ENCODE measurements around the gene ALDH3B1.

The ALDH3B1 gene

GRCh38 chr11:68012843-68013610 is 2.9 kb downstream of the ALDH3B1 start:
- no peak overlapping the region for H3K4me3 ChIP-seq (ENCODE audit: low read depth in 1 of 5, low read length in 5 of 5)
- no peaks in the 10 kb centered on the region for H3K27me3 ChIP-seq (ENCODE audit: control insufficient read depth in 5 of 5, insufficient read depth in 4 of 5, low read length in 5 of 5)
- peak overlapping the region; percentile 74 for H3K27ac ChIP-seq (ENCODE audit: low read depth, low read length)
- H3K36me3 ChIP-seq (ENCODE audit: control insufficient read depth in 5 of 5, insufficient read depth in 5 of 5, low read length in 5 of 5): no peaks in the 10 kb centered on the region
- H3K9me3 ChIP-seq (ENCODE audit: control insufficient read depth in 5 of 5, low read length in 5 of 5): no peaks in the 10 kb centered on the region
- H3K4me1 ChIP-seq (ENCODE audit: control insufficient read depth in 5 of 5, insufficient read depth in 5 of 5, low read length in 5 of 5): peaks cover 9 to 94% (median 82%) of the 10 kb centered on the region in 5 donors
- peak overlapping the region in 1 of 5 donors; percentile 15 for H3K9ac ChIP-seq (ENCODE audit: low read length in 5 of 5)

- peak overlapping the region; percentile 74 for H3K27ac ChIP-seq (ENCODE audit: low read depth, low read length)
- H3K36me3 ChIP-seq (ENCODE audit: control insufficient read depth in 5 of 5, insufficient read depth in 5 of 5, low read length in 5 of 5): no peaks in the 10 kb centered on the region
- no peak overlapping the region for H3K4me3 ChIP-seq (ENCODE audit: low read depth in 1 of 5, low read length in 5 of 5)
- H3K4me1 ChIP-seq (ENCODE audit: control insufficient read depth in 5 of 5, insufficient read depth in 5 of 5, low read length in 5 of 5): peaks cover 9 to 92% (median 77%) of the 10 kb centered on the region in 5 donors
- no peaks in the 10 kb centered on the region for H3K9me3 ChIP-seq (ENCODE audit: control insufficient read depth in 5 of 5, low read length in 5 of 5)
- H3K27me3 ChIP-seq (ENCODE audit: control insufficient read depth in 5 of 5, insufficient read depth in 4 of 5, low read length in 5 of 5): no peaks in the 10 kb centered on the region
- peak overlapping the region in 2 of 5 donors; percentile 2 to 20 for H3K9ac ChIP-seq (ENCODE audit: low read length in 5 of 5)
Observed at GRCh38 chr11:68013611-68014156, 3.6 kb downstream of the ALDH3B1 start.

GRCh38 chr11:68014157-68014946 is 4.2 kb downstream of the ALDH3B1 start:
- Histone ChIP-seq H3K4me3 (ENCODE audit: low read depth in 1 of 5, low read length in 5 of 5) (peak overlapping the region in 2 of 5 donors; percentile 32 to 48), H3K36me3 (ENCODE audit: control insufficient read depth in 5 of 5, insufficient read depth in 5 of 5, low read length in 5 of 5) (no peaks in the 10 kb centered on the region), H3K27me3 (ENCODE audit: control insufficient read depth in 5 of 5, insufficient read depth in 4 of 5, low read length in 5 of 5) (no peaks in the 10 kb centered on the region), H3K4me1 (ENCODE audit: control insufficient read depth in 5 of 5, insufficient read depth in 5 of 5, low read length in 5 of 5) (peaks cover 9 to 88% (median 70%) of the 10 kb centered on the region in 5 donors), H3K27ac (ENCODE audit: low read depth, low read length) (peak overlapping the region; percentile 74), H3K9me3 (ENCODE audit: control insufficient read depth in 5 of 5, low read length in 5 of 5) (no peaks in the 10 kb centered on the region), H3K9ac (ENCODE audit: low read length in 5 of 5) (peak overlapping the region in 3 of 5 donors; percentile 20 to 65 (median 58))

- no peaks in the 10 kb centered on the region for H3K9me3 ChIP-seq (ENCODE audit: control insufficient read depth in 5 of 5, low read length in 5 of 5)
- H3K4me3 ChIP-seq (ENCODE audit: low read depth in 1 of 5, low read length in 5 of 5): peak overlapping the region in 2 of 5 donors; percentile 32 to 48
- H3K36me3 ChIP-seq (ENCODE audit: control insufficient read depth in 5 of 5, insufficient read depth in 5 of 5, low read length in 5 of 5): no peaks in the 10 kb centered on the region
- H3K9ac ChIP-seq (ENCODE audit: low read length in 5 of 5): peak overlapping the region in 2 of 5 donors; percentile 58 to 65
- peaks cover 9 to 88% (median 69%) of the 10 kb centered on the region in 5 donors for H3K4me1 ChIP-seq (ENCODE audit: control insufficient read depth in 5 of 5, insufficient read depth in 5 of 5, low read length in 5 of 5)
- peak overlapping the region; percentile 74 for H3K27ac ChIP-seq (ENCODE audit: low read depth, low read length)
- no peaks in the 10 kb centered on the region for H3K27me3 ChIP-seq (ENCODE audit: control insufficient read depth in 5 of 5, insufficient read depth in 4 of 5, low read length in 5 of 5)
Observed at GRCh38 chr11:68014947-68015447, 4.9 kb downstream of the ALDH3B1 start.

GRCh38 chr11:68015467-68015866 is 5.3 kb downstream of the ALDH3B1 start:
- Histone ChIP-seq H3K9me3 (ENCODE audit: control insufficient read depth in 5 of 5, low read length in 5 of 5) (no peaks in the 10 kb centered on the region), H3K9ac (ENCODE audit: low read length in 5 of 5) (no peak overlapping the region), H3K27me3 (ENCODE audit: control insufficient read depth in 5 of 5, insufficient read depth in 4 of 5, low read length in 5 of 5) (no peaks in the 10 kb centered on the region), H3K27ac (ENCODE audit: low read depth, low read length) (no peak overlapping the region), H3K36me3 (ENCODE audit: control insufficient read depth in 5 of 5, insufficient read depth in 5 of 5, low read length in 5 of 5) (no peaks in the 10 kb centered on the region), H3K4me3 (ENCODE audit: low read depth in 1 of 5, low read length in 5 of 5) (no peak overlapping the region), H3K4me1 (ENCODE audit: control insufficient read depth in 5 of 5, insufficient read depth in 5 of 5, low read length in 5 of 5) (peaks cover 8 to 88% (median 69%) of the 10 kb centered on the region in 5 donors)

- Histone ChIP-seq H3K27me3 (ENCODE audit: control insufficient read depth in 5 of 5, insufficient read depth in 4 of 5, low read length in 5 of 5) (no peaks in the 10 kb centered on the region), H3K4me3 (ENCODE audit: low read depth in 1 of 5, low read length in 5 of 5) (no peak overlapping the region), H3K9ac (ENCODE audit: low read length in 5 of 5) (no peak overlapping the region), H3K4me1 (ENCODE audit: control insufficient read depth in 5 of 5, insufficient read depth in 5 of 5, low read length in 5 of 5) (peaks cover 6 to 88% (median 68%) of the 10 kb centered on the region in 5 donors), H3K9me3 (ENCODE audit: control insufficient read depth in 5 of 5, low read length in 5 of 5) (no peaks in the 10 kb centered on the region), H3K27ac (ENCODE audit: low read depth, low read length) (no peak overlapping the region), H3K36me3 (ENCODE audit: control insufficient read depth in 5 of 5, insufficient read depth in 5 of 5, low read length in 5 of 5) (no peaks in the 10 kb centered on the region)
Observed at GRCh38 chr11:68016161-68016903, 6.2 kb downstream of the ALDH3B1 start.

GRCh38 chr11:68016904-68017817 is 7.0 kb downstream of the ALDH3B1 start:
- H3K27ac ChIP-seq (ENCODE audit: low read depth, low read length): no peak overlapping the region
- H3K4me3 ChIP-seq (ENCODE audit: low read depth in 1 of 5, low read length in 5 of 5): no peak overlapping the region
- H3K9ac ChIP-seq (ENCODE audit: low read length in 5 of 5): peak overlapping the region in 1 of 5 donors; percentile 30
- H3K9me3 ChIP-seq (ENCODE audit: control insufficient read depth in 5 of 5, low read length in 5 of 5): no peaks in the 10 kb centered on the region
- peaks cover 6 to 80% (median 61%) of the 10 kb centered on the region in 5 donors for H3K4me1 ChIP-seq (ENCODE audit: control insufficient read depth in 5 of 5, insufficient read depth in 5 of 5, low read length in 5 of 5)
- H3K36me3 ChIP-seq (ENCODE audit: control insufficient read depth in 5 of 5, insufficient read depth in 5 of 5, low read length in 5 of 5): peaks cover 0 to 4% (median 0%) of the 10 kb centered on the region in 5 donors
- H3K27me3 ChIP-seq (ENCODE audit: control insufficient read depth in 5 of 5, insufficient read depth in 4 of 5, low read length in 5 of 5): no peaks in the 10 kb centered on the region

GRCh38 chr11:68017980-68018729 is 8.0 kb downstream of the ALDH3B1 start:
- Histone ChIP-seq H3K27ac (ENCODE audit: low read depth, low read length) (no peak overlapping the region), H3K9ac (ENCODE audit: low read length in 5 of 5) (no peak overlapping the region), H3K36me3 (ENCODE audit: control insufficient read depth in 5 of 5, insufficient read depth in 5 of 5, low read length in 5 of 5) (peaks cover 0 to 11% (median 0%) of the 10 kb centered on the region in 5 donors), H3K4me3 (ENCODE audit: low read depth in 1 of 5, low read length in 5 of 5) (no peak overlapping the region), H3K9me3 (ENCODE audit: control insufficient read depth in 5 of 5, low read length in 5 of 5) (no peaks in the 10 kb centered on the region), H3K4me1 (ENCODE audit: control insufficient read depth in 5 of 5, insufficient read depth in 5 of 5, low read length in 5 of 5) (peaks cover 6 to 70% (median 51%) of the 10 kb centered on the region in 5 donors), H3K27me3 (ENCODE audit: control insufficient read depth in 5 of 5, insufficient read depth in 4 of 5, low read length in 5 of 5) (no peaks in the 10 kb centered on the region)

Measured in subcutaneous abdominal adipose tissue (tissue), 5 donors.